ENCODE data around the gene C6orf136.

DNA sequence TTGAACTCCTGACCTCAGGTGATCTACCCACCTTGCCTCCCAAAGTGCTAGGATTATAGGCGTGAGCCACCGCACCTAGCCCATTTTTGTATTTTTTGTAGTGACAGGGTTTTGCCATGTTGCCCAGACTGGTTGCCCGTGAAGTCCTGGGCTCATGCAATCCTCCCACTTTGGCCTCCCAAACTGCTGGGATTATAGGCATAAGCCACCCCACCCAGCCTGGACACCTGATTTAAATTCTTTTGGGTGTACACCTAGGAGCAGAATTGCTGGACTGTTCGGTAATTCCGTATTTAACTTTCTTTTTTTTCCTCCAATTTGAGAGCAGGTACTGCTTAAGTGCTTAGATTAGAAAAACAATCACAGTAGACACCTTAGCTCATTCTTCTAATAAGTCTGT, 49.5 kb downstream of the C6orf136 start:
- TF ChIP-seq, protein P1, sequence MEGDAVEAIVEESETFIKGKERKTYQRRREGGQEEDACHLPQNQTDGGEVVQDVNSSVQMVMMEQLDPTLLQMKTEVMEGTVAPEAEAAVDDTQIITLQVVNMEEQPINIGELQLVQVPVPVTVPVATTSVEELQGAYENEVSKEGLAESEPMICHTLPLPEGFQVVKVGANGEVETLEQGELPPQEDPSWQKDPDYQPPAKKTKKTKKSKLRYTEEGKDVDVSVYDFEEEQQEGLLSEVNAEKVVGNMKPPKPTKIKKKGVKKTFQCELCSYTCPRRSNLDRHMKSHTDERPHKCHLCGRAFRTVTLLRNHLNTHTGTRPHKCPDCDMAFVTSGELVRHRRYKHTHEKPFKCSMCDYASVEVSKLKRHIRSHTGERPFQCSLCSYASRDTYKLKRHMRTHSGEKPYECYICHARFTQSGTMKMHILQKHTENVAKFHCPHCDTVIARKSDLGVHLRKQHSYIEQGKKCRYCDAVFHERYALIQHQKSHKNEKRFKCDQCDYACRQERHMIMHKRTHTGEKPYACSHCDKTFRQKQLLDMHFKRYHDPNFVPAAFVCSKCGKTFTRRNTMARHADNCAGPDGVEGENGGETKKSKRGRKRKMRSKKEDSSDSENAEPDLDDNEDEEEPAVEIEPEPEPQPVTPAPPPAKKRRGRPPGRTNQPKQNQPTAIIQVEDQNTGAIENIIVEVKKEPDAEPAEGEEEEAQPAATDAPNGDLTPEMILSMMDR (IDR thresholded peaks at IDR 0.05), result no peak
- TF ChIP-seq POLR2AphosphoS5 (IDR thresholded peaks at IDR 0.05) (no peak), POLR2A (IDR thresholded peaks at IDR 0.05) (no peak)
